ENCODE measurements around the gene ORM2. TPM values are rescaled to one million over a fixed set of nuclear protein-coding genes. Genes with fewer than 3 reads are reported as not detected.

The ORM2 gene
- total RNA-seq, 1 donor from 2014 or later: not detected

- Mint-ChIP-seq H3K36me3 (ENCODE audit: low read depth) (no peaks in the 10 kb centered on the region), H3K9me3 (no peaks in the 10 kb centered on the region), H3K4me3 (no peak overlapping the region), H3K27me3 (peaks cover 4% of the 10 kb centered on the region), H3K27ac (no peak overlapping the region), H3K4me1 (peaks cover 2% of the 10 kb centered on the region)
- ATAC-seq (ENCODE audit: low read depth) (no peak), DNase-seq (no peak)
- TF ChIP-seq CTCF (IDR thresholded peaks at IDR 0.05): no peak
- ChIA-PET POLR2A (no interaction called here), CTCF (no interaction called here)
- intact Hi-C loops (cut with micrococcal nuclease): no loop called here
These were observed 42.5 kb upstream of the ORM2 start for GRCh38 chr9:114287001-114287762.

GRCh38 chr9:114287763-114288192 is 41.9 kb upstream of the ORM2 start:
- intact Hi-C loops (cut with micrococcal nuclease): no loop called here
- H3K27ac Mint-ChIP-seq: no peak overlapping the region
- no peak for DNase-seq

DNA sequence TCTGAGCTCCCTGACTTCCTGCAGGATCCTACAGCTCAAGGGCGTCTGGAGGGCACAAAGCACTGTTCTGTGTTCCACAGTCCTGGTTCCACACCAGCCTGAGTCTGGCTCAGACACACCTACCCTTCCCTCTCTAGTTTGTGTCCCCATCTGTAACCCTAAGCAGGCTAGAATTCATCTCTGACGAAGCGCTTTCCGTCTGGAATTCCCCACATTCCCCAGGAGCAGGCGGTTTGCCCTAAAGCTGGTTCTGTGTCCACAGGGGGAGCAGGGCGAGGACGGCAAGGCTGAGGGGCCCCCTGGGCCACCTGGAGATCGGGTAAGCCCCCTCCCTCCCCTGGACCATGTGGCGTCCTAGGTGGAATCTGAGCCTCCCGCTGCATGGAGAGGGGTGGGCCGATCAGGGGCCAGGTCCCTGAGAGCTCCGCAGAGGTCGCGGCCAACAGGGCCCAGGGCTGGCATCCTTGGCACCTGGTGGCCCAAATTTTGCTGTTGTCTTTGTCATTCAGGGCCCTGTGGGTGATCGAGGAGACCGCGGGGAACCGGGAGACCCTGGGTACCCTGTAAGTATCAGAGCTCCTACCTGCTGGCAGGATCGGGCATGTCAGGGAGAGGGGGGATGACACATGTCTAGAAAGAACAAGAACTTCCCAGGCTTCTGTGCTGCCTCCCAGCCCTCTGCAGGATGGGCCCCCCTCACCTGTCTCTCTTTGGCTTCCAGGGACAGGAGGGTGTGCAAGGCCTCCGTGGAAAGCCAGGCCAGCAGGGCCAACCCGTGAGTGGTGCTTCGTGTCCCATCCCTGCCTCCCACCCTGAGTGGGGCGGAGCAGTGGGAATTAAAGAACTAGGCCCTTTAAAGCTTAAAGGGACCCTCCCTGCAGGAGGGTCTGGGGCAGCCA is 41.2 kb upstream of the ORM2 start:
- Mint-ChIP-seq H3K36me3 (ENCODE audit: low read depth) (no peaks in the 10 kb centered on the region), H3K27ac (no peak overlapping the region), H3K9me3 (no peaks in the 10 kb centered on the region), H3K27me3 (peaks cover 4% of the 10 kb centered on the region), H3K4me3 (no peak overlapping the region), H3K4me1 (peaks cover 2% of the 10 kb centered on the region)
- intact Hi-C loops (cut with micrococcal nuclease): no loop called here
- ATAC-seq (ENCODE audit: low read depth): no peak
- ChIA-PET POLR2A (no interaction called here), CTCF (no interaction called here)
- TF ChIP-seq CTCF (IDR thresholded peaks at IDR 0.05): no peak
- no peak for DNase-seq

More at GRCh38 chr9:114287763-114288192, 41.9 kb upstream of the ORM2 start:
- Mint-ChIP-seq H3K4me3 (no peak overlapping the region), H3K9me3 (no peaks in the 10 kb centered on the region), H3K36me3 (ENCODE audit: low read depth) (no peaks in the 10 kb centered on the region), H3K27me3 (peaks cover 4% of the 10 kb centered on the region), H3K4me1 (peaks cover 2% of the 10 kb centered on the region)
- ChIA-PET CTCF (no interaction called here), POLR2A (no interaction called here)
- TF ChIP-seq CTCF (IDR thresholded peaks at IDR 0.05): no peak
- ATAC-seq (ENCODE audit: low read depth): no peak

GRCh38 chr9:114289106-114289505 is 40.6 kb upstream of the ORM2 start:
- H3K9me3 Mint-ChIP-seq: no peaks in the 10 kb centered on the region
- ATAC-seq (ENCODE audit: low read depth) (no peak), DNase-seq (no peak)

More at GRCh38 chr9:114289106-114289505, 40.6 kb upstream of the ORM2 start:
- ChIA-PET POLR2A (no interaction called here), CTCF (no interaction called here)
- Mint-ChIP-seq H3K27ac (no peak overlapping the region), H3K4me3 (no peak overlapping the region), H3K27me3 (peaks cover 3% of the 10 kb centered on the region), H3K36me3 (ENCODE audit: low read depth) (no peaks in the 10 kb centered on the region), H3K4me1 (peaks cover 2% of the 10 kb centered on the region)
- intact Hi-C loops (cut with micrococcal nuclease): no loop called here
- no peak for TF ChIP-seq CTCF (IDR thresholded peaks at IDR 0.05)
